ENCODE measurements around the gene CAMTA1.

GRCh38 chr1:7552402-7552801 lies 767.1 kb downstream of the CAMTA1 start:
- no peak for TF ChIP-seq TAF7 (tag; IDR thresholded peaks at IDR 0.05)
- no peak for TF ChIP-seq RAD21 (CRISPR knock-in tag; conservative IDR thresholded peaks at IDR 0.05 in 1 of 2, IDR thresholded peaks at IDR 0.05 in 1 of 2)
- TF ChIP-seq NFIX (CRISPR knock-in tag; IDR thresholded peaks at IDR 0.05; ENCODE audit: low read depth) = no peak
- no peak for TF ChIP-seq CHD2 (IDR thresholded peaks at IDR 0.05; ENCODE audit: low read depth, low read length)
- TF ChIP-seq NONO (IDR thresholded peaks at IDR 0.05; ENCODE audit: low read depth in 2 of 2, low read length in 1 of 2) = no peak
- TF ChIP-seq NFYB (IDR thresholded peaks at IDR 0.05; ENCODE audit: extremely low read depth, insufficient read length) = no peak
- TF ChIP-seq POLR2A (conservative IDR thresholded peaks at IDR 0.05) = no peak
- TF ChIP-seq CTCF (IDR thresholded peaks at IDR 0.05 in 2 of 3, conservative IDR thresholded peaks at IDR 0.05 in 1 of 3; ENCODE audit: insufficient read depth in 2 of 3, low read depth in 1 of 3, low read length in 3 of 3) = no peak
- no peak for TF ChIP-seq EZH2 (IDR thresholded peaks at IDR 0.05; ENCODE audit: borderline replicate concordance, low read depth, low read length)
- no peak for TF ChIP-seq CREB1 (IDR thresholded peaks at IDR 0.05)
- TF ChIP-seq CREB1 (CRISPR knock-in tag; IDR thresholded peaks at IDR 0.05) = no peak
- no peak for TF ChIP-seq MNT (conservative IDR thresholded peaks at IDR 0.05)
